Measurements from ENCODE around the gene ZNF723.
"Not testable (repeated sequence)": the region's sequence is repeated elsewhere in the genome, so short reads cannot be mapped to it uniquely, and the experiment has no call there.

ZNF723 gene

GRCh38 chr19:22831211-22831610, 880 bp upstream of the ZNF723 start:
- no peak overlapping the region for H3K27ac ChIP-seq
- no peak for TF ChIP-seq CTCF (conservative IDR thresholded peaks at IDR 0.05)

GRCh38 chr19:22857713-22858320, 25.7 kb downstream of the ZNF723 start:
- not testable (repeated sequence) for H3K27ac ChIP-seq

DNA sequence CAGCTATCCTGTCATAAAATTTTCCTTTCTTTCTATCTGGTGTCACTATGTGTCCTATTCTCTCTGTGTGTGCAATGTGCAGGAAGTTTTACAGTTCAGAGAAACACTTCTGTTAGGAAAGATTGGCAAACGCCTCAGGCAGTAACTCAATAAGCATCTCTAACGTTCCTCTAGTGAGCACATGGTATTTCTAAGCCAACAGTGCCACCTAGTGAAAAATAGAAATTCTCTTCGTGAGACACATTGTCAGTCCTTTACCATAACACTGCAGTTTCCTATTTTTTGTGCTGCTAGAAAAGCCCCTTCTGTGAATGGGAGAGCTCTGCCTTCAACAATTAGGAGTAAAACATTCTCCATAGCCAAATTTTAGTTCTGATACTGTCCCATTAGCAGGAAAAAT, 50.7 kb downstream of the ZNF723 start:
- H3K27ac ChIP-seq = no peak overlapping the region
- peak; percentile 58 for TF ChIP-seq CTCF (conservative IDR thresholded peaks at IDR 0.05)

DNA sequence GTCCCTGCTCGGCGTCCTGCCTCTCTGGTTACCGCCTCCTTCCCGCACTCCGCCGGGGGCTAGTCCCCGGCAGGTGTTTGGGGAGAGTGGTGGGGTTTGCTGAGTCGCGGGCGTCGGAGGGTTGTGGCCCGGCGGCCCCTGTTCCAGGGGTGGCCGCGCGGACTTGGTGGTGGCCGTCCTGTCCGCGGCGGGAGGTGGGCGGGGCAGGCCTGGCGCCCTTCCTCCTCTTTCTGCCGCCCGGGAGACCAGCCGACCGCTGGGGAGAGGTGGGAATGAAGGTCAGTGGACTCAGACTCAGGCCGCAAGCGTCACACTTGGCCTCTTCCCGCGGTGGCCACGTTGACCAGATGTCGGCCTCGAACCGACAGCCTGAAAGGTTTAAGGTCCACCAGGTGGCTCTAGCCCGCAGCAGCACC, 61.8 kb downstream of the ZNF723 start:
- no peak overlapping the region for H3K27ac ChIP-seq

GRCh38 chr19:22901431-22902130, 69.5 kb downstream of the ZNF723 start:
- TF ChIP-seq CTCF (conservative IDR thresholded peaks at IDR 0.05) = no peak
- no peak overlapping the region for H3K27ac ChIP-seq

More for the DNA sequence above, 61.8 kb downstream of the ZNF723 start:
- no peak for TF ChIP-seq CTCF (conservative IDR thresholded peaks at IDR 0.05)

Measured in VCaP (cell line).